Stimulated activated CD8-positive, alpha-beta memory T cell treated with anti-CD3 and anti-CD28 coated beads, Interleukin-12 subunit alpha, Interleukin-12 subunit beta, amount 100 ng/mL, for 1 hour (primary cell): Measurements from ENCODE around the gene CEP85.

Experiments used
- DNase-seq: peaks from one replicate; pipeline ENCODE4 v3.0.0-alpha.2; 2020; ENCODE audit warnings: low read depth

Gene CEP85

GRCh38 chr1:26233903-26234643 is at the start of gene CEP85:
TSS of gene CEP85 (plus strand) at chr1:26234200. CDS start at chr1:26239784, 5,584 bp downstream.
- peak; percentile 99 for DNase-seq

- no peak for DNase-seq
These were observed 49.1 kb upstream of the CEP85 start for GRCh38 chr1:26184883-26185282.

GRCh38 chr1:26187882-26188281 is 46.1 kb upstream of the CEP85 start:
- DNase-seq, result no peak

- DNase-seq, result no peak
These were observed 45.5 kb upstream of the CEP85 start for GRCh38 chr1:26188477-26188876.

- DNase-seq, result no peak
These were observed 44.7 kb upstream of the CEP85 start for GRCh38 chr1:26189331-26189730.

GRCh38 chr1:26189751-26190275 is 44.2 kb upstream of the CEP85 start:
- no peak for DNase-seq

- no peak for DNase-seq
These were observed 43.5 kb upstream of the CEP85 start, which contains the start of gene CATSPER4 for GRCh38 chr1:26190373-26190987. TSS of gene CATSPER4 (plus strand) at chr1:26190602. CDS start at chr1:26190628, 26 bp downstream.

- no peak for DNase-seq
These were observed 42.3 kb upstream of the CEP85 start for GRCh38 chr1:26191739-26192138.

GRCh38 chr1:26195805-26196204 is 38.2 kb upstream of the CEP85 start:
- DNase-seq, result no peak

- no peak for DNase-seq
These were observed 36.7 kb upstream of the CEP85 start for GRCh38 chr1:26197301-26197700.

- DNase-seq, result no peak
These were observed 36.2 kb upstream of the CEP85 start for GRCh38 chr1:26197813-26198212.

GRCh38 chr1:26200413-26200812 is 33.6 kb upstream of the CEP85 start:
- DNase-seq, result no peak

GRCh38 chr1:26203642-26204318 is 30.2 kb upstream of the CEP85 start:
- DNase-seq, result no peak

GRCh38 chr1:26210147-26210870 is 23.7 kb upstream of the CEP85 start:
- DNase-seq, result no peak

- no peak for DNase-seq
These were observed 21.3 kb upstream of the CEP85 start for GRCh38 chr1:26212726-26213125.

- no peak for DNase-seq
These were observed 20.6 kb upstream of the CEP85 start for GRCh38 chr1:26213335-26213905.

GRCh38 chr1:26215246-26215645 is 18.8 kb upstream of the CEP85 start:
- no peak for DNase-seq

GRCh38 chr1:26218906-26219494 is 15.0 kb upstream of the CEP85 start:
- DNase-seq, result no peak

- no peak for DNase-seq
These were observed 13.6 kb upstream of the CEP85 start for GRCh38 chr1:26220199-26220912.

GRCh38 chr1:26221094-26221493 is 12.9 kb upstream of the CEP85 start:
- DNase-seq, result no peak

- DNase-seq, result no peak
These were observed 9.4 kb upstream of the CEP85 start for GRCh38 chr1:26224606-26225005.
